ENCODE data around the gene ZRANB1.

The ZRANB1 gene

DNA sequence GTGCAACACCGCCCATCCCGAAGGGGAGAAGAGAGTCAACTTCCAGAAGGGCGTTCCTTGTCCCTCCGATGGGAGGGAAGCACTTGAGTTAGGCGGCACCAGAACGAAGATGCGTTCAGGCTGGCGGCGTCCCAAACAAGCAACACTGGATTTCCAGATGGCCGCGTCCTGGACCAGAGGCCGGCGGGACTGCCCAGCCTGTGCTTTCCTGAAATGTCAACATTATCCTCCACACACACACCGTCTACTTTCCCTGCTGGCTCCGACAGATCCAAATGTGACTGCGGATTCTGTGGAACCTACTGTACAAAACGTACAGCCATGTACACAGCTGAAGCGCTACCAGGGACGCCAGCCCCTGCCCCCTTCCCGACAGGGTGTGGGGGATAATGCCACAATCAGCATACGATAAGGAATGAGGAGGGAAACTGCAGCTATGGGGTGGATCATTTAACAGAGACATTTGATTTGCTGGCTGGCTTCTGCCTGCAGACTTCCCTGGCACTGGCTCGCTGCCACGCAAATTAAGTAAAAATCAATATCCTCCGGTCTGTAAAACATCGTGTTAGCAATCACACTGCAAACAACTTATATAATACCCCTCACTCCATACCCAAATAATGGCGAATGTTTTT is 82.1 kb downstream of the ZRANB1 start:
- DNase-seq: peak in 1 of 2 experiments; percentile 41

DNA sequence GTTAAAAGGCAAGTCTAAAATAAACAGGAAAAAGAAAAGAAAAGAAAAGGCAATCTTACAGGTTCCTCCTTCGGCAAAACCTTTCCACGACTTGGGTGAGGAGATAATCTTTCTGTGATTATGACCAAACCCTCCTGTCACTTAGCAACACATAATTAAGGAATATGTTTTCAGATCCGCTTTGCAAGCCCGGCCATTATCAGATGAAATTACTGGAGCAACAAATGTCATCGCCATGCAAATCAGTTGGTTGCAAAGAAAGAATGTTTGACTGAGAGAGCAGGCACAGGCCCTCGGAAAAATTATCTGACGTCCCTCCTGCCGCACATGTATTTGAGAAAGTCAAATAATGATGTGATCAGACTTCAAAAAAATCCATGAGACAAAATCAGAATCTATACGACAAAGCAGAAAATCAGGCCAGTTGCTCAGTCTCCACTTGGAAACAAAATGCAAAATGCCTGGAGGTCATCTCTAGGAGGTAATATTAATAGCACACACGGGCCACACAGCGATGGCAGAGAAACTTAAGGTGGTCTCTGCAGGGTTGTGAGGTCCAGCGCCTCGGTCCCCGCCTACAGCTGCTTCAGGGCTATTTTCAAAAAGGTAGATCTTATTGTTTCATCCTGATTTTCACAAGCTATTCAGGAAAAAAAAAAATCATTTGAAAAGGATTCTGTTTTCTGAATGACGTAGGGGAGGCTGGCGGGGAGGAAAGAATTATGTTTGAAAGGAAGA is 82.7 kb downstream of the ZRANB1 start:
- peak; percentile 84 to 86 for DNase-seq

DNA sequence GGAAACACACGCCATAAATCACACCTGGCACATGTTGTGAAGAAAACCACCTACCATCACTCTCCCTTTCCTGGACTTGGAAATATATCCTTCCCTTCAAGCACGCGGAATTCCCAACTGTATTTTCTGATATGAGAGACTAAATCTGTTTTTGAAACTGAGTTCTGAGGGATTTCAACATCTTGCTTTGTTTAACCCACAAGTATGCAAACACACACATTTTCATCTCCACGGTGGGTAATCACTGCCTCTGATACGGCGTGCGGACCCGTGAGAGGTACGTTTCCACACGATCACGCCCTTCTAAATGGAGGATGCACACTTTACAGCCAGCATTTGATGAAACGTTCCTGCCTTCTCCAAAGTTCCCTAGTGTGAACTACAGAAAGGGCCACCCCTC is 83.4 kb downstream of the ZRANB1 start:
- DNase-seq: peak in 1 of 2 experiments; percentile 18

DNA sequence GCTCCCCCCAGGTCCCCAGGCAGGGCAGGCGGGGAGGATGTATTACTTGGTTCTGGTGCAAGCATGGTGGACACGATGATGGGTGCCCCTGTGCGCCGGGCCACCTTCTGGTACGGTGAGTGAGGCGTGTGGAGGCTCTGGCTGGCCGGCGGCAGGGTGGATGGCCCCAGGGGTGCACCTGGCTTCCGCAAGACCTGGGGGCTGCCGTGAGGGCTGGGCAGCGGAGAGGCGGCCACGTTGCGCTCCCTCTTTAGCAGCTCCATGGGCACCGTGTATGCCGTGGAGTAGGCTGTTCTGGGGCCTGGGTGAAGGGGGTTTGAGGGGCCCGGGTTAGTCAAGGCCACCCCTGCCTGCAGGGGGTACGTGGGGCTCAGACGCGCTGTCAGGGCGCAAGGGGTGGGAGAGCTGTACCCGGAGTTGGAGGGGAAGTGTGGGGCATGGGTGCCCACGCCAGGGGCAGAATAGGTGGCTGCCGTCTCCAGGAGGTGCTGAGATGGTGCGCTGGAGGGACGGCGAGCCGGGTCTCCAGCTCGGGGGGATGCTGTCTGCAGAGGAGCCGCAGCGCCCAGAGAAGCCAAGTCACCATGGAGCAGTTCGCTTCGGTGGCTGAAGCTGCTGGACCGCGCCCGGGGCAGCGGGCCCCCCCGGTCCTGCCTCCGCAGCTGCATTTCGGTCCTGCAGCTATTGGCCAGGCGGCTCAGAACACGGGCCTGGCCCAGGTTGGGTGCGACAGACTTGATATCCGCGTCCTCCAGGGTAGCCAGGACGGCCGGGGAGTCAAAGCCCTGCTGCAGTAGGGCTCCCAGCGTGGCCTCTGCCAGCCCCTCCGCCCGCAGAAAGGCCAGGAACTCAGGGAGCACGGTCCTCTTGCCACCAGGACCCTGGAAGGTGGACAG is 84.4 kb downstream of the ZRANB1 start:
- no peak for DNase-seq

DNA sequence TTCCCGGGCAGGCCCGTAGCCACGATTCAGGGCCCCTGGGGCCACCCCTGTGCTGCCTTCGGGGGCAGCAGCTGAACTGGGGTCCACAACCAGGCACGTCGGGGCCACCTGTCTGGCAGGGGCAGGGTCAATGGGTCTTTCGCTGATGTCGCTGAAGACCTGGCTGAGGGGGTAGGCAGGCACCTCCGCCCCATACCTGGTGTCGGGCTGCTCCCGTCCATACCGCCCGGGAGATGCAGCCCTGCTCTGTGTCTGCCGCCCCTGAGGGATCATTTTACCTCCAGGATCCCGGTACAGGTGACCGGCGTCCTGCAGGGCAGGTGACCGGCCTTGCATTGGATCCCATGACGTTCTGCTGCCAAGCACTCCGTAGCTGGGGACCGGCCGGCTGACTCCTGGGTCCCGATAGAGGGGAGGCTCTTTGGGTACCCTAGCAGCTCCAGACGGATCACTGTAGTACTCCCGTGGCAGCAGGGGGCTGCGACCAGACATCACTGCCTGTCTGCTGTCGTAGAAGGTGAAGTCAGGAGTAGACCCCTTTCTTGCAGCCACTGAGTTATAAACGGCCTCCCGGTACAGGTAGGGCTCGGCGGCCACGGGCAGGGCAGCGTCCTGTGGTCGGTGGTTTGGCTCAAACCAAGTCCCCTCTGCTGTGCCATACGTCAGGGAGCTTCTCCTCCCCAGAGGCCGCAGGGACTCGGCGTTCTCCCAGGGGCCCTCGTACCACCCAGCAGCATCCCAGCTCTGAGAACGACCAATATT is 85.2 kb downstream of the ZRANB1 start:
- DNase-seq: no peak

DNA sequence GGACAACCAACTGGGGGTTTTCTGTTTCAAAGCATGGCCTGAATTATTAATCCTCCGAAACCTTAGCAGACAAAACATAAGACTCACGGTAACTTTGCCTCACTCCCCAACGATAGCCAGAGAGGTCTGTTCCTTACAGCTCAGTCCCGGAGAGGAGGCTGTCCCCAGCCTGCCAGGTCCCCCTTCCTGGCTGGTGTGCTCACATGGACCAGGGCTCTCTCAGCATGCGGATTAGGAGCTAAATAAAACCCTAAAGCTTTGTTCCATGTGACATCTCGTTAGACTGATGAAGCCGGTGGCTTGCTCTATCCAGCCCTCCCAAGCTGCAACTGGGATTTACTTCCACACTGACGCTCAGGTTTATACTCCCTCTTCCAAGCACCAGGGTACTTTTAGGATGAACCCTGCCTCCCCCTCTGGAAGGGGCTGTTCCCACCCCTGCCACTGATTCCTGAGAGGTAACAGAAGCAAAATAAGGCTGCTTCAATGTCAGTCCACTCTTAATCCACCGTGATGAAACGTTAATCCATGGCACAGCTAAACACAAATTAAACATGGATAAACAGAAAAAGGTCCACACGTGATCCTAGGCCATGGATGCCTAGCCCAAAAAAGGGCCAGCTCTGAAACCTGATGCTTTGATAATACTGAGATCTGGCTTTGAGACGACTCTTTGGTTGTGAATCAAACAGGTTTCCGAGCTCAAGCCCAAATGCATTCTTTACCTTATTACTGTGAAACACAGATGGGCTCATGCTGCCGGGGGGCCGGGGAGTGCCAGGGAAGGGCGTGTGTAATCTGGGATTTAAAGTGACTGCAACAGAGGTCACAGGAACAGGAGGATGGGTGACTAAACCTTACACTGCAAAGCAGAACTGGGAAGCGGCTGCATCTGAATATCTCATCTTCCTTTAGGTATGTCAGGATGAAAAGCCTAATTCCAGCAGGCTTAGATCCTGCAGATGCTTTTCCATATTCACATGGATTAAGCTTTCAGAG is 86.2 kb downstream of the ZRANB1 start:
- DNase-seq: no peak

DNA sequence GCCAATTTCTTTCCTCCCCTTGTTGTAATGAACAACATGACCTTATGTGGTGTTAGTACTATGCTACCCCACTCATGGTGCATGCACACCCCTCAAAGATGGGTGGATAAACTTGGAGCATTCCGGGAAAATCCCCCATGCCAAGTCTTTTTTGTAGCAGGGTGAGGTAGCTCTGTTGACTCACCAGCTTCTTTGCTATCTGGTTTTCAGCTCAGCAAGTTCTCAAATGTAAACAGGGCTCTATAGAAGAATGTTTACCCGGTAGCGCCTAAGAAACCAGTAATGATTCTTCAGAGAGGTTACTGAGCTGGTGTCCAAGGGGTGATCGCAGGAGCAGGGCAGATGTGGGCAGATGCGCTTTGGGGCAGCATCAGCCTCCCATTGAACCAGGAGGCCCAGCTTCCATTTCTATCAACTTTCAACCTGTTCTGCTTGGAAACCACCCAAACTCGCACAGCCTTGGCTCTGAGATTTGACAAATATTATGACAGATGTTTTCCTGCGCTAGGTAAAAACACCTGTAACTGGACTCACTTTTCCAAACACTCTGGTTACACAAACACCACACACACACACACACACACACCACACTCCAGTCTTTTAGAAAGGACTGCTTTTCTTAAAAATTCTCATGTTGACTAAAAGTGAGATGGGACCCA is 87.8 kb downstream of the ZRANB1 start:
- DNase-seq: no peak

DNA sequence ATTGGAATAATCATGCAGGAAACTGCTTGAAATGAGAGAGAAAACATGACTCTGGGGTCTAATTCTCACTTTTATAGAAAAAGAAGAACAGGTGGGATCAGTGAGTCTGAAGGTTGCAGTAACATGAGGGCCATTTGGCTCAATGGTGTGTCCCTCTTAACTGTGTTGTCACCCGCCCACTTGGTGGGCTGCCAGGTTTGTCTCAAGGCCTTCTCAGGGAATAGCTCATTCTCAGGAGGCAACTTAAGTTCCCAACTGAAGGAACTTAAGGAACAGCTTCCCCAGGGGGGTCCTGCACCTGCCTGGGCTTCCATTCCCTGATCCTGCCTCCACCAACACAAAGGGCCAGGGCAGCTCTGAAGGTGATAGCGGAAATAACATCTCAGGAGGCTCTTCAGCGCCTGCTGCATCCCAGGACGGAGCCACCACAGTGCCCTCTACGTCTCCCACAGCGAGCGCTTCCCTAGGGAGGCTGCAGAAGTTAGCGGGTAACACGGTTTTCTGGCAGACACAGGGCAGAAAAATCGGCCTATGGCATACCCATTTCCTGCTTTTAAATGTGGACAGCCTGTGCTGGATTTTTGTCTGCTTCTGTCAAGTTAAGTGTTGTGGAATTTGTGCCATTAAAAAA is 88.8 kb downstream of the ZRANB1 start:
- DNase-seq: no peak

DNA sequence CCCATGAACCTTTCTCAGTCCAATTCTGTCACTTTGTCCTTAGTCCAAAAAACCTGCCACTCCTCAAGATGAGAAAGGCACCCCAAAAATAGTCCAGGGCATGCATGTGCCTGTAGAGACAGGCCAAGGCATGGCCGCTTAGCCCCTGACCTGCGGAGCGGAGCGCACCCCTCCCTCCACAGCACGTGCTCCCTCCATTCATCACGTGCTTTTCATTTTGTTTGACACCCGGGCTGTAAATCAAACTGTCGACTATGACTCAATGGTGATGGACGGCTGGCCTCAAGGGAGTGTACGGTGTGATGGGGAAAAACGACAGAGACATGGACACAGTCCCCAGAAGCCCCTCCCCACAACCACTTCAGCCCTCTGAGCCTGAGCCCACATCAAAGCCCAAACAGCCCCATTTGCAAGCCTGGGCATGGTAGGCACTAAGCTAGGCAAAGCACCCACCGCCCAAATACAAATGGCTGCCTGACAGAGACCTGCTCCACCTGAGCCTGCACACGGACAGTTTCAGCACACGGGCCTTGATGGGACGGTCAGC is 90.6 kb downstream of the ZRANB1 start:
- DNase-seq: no peak

DNA sequence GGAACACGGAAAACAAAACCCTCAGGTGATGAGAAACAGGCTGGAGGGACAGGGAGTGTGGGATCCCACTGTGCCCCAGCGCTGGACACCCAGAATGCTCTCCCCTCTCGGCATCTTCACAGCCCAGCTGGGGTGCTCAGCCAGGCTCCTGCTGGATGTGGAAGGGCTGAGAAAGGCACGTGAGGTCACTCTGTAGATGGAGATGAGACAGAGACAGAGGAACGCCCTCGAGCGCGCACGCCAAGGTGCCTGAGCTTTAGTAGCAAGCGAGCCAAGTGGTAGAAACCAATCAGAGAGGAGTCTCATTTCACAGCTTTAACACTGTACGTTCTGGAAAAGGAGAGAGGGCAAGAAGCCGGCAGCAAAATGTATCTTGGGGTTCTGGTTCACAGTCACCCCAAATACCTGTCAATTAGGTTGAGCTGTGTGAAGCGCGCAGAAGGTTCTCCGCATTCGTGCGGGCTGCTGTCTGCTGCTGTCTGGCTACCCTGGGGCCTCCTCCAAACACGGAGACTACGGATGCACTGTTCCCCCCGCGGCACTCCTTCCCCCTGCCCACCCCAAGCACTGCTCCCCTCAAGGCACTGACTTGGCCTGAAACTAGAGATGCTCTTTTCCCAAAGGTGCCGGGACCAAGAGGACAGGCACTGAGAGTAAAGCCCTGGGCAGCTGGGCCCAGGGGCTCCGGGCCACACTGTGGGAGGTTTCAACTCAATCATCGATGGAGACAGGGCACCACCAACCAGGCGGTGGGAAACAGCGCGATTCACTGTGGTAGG is 91.4 kb downstream of the ZRANB1 start:
- no peak for DNase-seq

DNA sequence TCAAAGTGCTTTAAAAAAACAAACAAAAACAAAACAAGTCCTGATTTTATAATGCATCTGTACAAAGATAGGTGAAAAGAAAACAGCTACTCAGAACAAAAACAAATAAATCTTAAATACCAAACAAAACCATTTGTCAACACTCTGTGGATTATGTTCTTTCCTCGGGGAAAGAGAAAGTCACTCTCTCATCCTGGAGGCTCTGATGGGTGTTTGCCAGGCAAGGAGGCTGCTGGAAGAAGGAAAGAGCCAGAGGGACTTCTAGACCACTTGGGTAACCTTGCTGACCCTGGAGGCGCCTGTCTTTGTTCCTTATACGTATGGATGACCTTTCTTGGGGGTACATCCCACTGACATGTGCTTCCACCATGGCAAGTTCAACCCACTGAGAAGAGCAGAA is 92.8 kb downstream of the ZRANB1 start:
- DNase-seq: no peak

DNA sequence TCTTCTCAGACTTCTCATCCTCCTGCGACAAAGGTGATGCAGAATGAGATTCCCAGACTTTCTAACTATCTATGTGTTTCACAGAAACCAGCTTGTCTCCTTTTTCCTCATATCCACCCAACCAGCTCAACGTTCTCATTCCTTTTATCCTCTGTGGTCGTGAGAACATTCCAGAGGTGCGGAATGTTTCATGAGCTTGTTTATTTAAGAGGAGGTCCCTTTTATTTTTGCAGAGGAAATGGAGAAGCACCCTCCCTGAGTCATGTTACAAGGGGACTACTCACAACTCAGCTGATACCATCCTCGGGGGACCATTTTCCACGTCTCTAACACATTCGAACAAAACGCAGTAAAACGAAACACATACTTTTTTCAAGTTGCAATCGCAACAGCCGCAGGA is 93.2 kb downstream of the ZRANB1 start:
- no peak for DNase-seq

DNA sequence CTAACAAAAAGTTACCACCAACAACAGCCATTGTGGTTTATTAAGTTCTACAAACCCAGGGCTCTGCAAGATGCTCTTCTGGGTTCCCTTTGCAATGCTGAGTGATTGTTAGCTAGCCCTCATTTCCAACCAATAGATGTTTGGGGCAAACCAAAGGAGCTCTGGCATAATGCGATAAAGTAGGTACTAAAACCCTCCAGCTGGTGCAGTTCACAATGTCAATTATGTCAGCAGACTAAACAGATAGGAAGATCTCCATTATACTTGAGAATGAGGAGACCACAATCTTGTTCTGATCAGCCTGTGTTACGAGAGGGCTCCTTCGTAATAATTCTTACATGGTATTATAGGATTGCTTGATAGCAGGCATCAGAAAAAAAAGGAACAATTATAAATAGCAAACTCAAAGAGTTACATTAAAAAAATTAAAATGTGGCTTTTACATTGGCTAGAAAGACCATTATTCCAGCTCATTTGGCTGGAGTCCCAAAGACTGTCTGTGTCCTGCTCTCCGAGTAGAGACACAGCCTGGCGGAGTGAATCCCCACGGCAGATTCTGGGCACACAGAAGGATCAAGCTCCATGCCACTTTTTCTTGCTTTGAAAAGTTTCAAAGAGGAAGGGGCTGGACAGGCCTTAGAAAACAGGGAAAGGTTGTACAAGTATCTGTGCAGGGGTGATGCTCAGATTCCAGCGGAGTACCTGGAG is 93.8 kb downstream of the ZRANB1 start:
- DNase-seq: no peak

DNA sequence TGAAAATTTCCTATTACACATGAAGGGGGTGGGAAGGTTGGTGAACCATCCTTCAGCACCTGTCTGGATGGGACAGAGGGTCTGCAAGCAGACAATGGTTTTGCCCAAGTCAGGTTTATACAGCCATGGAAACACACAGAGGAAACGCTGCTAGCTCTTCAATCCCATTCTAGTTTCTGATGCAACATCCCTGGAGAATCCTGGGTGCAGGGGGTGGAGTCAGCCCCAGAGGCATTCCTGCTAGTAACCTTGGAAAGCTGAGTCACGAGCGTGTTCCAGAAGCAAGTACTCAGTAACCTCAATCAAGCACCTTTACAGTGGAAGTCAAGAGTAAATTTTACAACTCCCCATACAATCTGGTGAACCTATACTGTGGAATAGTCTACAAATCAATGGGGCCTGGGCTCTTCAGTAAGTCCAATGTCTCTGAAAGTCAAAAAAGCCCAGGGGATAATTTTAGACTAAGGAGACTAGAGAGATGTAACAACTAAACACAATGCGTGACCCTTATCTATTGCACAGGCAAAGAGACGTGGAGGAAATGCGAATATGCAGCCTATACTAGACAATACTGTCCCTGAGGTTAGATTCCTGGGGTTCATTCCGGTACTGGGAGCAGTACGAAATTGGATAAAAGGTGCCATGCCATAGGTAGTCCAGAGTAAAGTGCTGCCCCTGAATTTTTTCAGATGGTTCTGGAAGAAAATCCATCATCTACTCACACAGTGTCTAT is 95.4 kb downstream of the ZRANB1 start:
- DNase-seq: no peak
